Loucy (cell line): ENCODE results near the gene SLC43A1.

ENCODE experiments used
- CTCF ChIP-seq: fragments of 200-600 bp; sonication (generic); conservative IDR thresholded peaks from 2 replicates; pipeline ENCODE4 v1.5.1; 2014; ENCODE audit warnings: mild to moderate bottlenecking, antibody characterized with exemption, low read length
- EZH2phosphoT487 ChIP-seq: fragments of 200-600 bp; IDR thresholded peaks from 2 replicates; pipeline ENCODE4 v1.6.1; 2018; ENCODE audit warnings: antibody characterized with exemption, mild to moderate bottlenecking, moderate library complexity, borderline replicate concordance

- TF ChIP-seq CTCF (no peak), EZH2phosphoT487 (no peak)
Measured at GRCh38 chr11:57471496-57471895, 44.0 kb downstream of the SLC43A1 start.
